ENCODE data around the gene DENND5B.

- no peak for TF ChIP-seq CTCF (conservative IDR thresholded peaks at IDR 0.05; ENCODE audit: low read depth, low read length)
- TF ChIP-seq ELK1 (IDR thresholded peaks at IDR 0.05; ENCODE audit: borderline replicate concordance, low read depth, low read length): no peak
- no peak for TF ChIP-seq RFX5 (IDR thresholded peaks at IDR 0.05; ENCODE audit: low read depth, low read length)
- no peak for TF ChIP-seq MAFK (IDR thresholded peaks at IDR 0.05; ENCODE audit: low read depth, low read length)
- TF ChIP-seq RAD21 (IDR thresholded peaks at IDR 0.05; ENCODE audit: low read length): no peak
- TF ChIP-seq POLR2A (IDR thresholded peaks at IDR 0.05; ENCODE audit: low read depth, low read length): no peak
- TF ChIP-seq USF2 (IDR thresholded peaks at IDR 0.05; ENCODE audit: low read depth, low read length): no peak
- no peak for TF ChIP-seq SMC3 (IDR thresholded peaks at IDR 0.05; ENCODE audit: low read depth, low read length)
Observed at GRCh38 chr12:31481415-31481814, 109.5 kb downstream of the DENND5B start.

All from IMR-90 (cell line).